Retinal pigment epithelial cell (primary cell): ENCODE results near the gene LCN15.

Experiments
- DNase-seq: peaks from one replicate; pipeline ENCODE4 v3.0.0-alpha.2; 2010; ENCODE audit warnings: low read depth
- H3K4me3 ChIP-seq: 2 replicates; pipeline ENCODE4 v1.5.1; 2011; ENCODE audit warnings: mild to moderate bottlenecking, low read length, control low read depth, moderate library complexity
- TF ChIP-seq, protein P1 (sequence below): conservative IDR thresholded peaks from 2 replicates; pipeline ENCODE4 v1.5.1; 2011; ENCODE audit warnings: low read depth, low read length, control low read depth, inconsistent platforms

LCN15 gene

DNA sequence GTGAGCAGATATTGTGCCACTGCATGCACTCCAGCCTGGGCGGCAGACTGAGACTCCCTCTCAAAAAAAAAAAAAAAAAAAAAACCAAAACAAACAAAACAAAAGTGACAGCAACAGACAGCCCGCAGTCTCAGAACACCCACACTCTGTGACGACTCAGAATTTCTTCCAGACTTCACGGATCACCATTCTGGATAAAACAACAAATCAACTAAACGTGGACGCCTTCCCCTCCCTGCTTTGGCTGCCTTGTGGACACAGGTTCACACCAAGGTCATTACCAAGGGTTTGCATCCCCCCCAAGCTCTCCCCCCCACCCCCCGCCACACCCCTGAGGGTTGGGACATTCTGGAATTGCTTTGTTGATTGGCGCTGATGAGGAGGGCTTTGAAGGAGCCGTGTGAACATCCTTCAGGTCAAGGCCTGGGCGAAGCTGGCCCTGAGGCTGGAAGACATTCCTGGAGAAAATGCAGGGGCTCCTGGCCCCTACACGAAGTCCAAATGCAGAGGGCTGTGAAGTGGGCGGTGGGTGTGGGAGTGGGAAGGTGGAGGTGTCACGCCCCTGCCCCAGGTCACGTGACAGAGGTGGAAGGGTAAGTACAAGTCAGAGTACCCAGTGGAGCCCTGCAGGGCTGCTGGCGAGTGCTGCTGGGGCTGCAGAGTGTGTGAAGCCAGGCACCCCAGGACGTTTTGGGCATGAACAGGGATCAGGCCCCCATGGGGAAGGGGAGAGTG is 31.7 kb downstream of the LCN15 start:
- no peak overlapping the region for H3K4me3 ChIP-seq
- TF ChIP-seq, protein P1, sequence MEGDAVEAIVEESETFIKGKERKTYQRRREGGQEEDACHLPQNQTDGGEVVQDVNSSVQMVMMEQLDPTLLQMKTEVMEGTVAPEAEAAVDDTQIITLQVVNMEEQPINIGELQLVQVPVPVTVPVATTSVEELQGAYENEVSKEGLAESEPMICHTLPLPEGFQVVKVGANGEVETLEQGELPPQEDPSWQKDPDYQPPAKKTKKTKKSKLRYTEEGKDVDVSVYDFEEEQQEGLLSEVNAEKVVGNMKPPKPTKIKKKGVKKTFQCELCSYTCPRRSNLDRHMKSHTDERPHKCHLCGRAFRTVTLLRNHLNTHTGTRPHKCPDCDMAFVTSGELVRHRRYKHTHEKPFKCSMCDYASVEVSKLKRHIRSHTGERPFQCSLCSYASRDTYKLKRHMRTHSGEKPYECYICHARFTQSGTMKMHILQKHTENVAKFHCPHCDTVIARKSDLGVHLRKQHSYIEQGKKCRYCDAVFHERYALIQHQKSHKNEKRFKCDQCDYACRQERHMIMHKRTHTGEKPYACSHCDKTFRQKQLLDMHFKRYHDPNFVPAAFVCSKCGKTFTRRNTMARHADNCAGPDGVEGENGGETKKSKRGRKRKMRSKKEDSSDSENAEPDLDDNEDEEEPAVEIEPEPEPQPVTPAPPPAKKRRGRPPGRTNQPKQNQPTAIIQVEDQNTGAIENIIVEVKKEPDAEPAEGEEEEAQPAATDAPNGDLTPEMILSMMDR = no peak
- no peak for DNase-seq

DNA sequence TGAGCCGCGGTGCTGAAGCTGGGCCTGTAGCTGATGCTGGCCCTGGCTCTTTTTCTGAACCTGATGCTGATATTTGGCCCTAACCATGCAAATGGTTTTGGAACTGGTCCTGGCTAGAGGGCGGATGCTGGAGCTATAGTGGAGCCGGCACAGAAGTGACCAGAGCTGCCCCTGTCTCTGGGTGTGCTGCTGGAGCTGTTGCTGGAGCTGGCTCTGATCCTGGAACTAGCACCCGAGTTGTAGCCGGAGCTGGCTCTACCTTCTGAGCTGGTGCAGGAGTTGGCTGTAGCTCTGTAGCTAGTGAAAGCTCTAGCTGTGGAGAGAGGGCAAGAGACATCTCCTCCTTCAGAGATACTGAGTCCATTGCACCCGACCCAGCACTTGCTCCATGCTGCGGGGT is 34.4 kb downstream of the LCN15 start:
- TF ChIP-seq, protein P1 = no peak
- DNase-seq = no peak

DNA sequence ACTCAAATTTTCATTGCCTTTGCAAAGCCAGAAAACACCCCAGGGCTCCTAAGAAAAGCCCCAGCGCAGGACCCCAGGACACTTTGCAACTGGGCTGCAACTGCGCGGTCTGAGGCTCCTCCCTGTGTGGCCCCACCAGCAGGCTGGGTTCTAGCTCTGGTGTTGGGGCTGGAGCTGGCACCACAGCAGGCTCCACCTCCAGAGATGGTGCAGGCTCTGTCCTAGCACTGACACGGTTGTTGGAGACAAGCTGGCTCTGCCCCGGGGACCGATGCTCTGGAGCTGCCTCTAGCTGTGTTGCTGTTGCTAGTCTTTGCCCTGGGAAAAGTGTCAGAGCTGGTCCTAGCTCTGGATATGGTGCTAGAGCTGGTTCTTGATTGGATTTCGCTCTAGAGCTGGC is 35.2 kb downstream of the LCN15 start:
- TF ChIP-seq, protein P1 = no peak
- no peak for DNase-seq
- H3K4me3 ChIP-seq = peak overlapping the region; percentile 59

More for the DNA sequence above, 34.4 kb downstream of the LCN15 start:
- no peak overlapping the region for H3K4me3 ChIP-seq

DNA sequence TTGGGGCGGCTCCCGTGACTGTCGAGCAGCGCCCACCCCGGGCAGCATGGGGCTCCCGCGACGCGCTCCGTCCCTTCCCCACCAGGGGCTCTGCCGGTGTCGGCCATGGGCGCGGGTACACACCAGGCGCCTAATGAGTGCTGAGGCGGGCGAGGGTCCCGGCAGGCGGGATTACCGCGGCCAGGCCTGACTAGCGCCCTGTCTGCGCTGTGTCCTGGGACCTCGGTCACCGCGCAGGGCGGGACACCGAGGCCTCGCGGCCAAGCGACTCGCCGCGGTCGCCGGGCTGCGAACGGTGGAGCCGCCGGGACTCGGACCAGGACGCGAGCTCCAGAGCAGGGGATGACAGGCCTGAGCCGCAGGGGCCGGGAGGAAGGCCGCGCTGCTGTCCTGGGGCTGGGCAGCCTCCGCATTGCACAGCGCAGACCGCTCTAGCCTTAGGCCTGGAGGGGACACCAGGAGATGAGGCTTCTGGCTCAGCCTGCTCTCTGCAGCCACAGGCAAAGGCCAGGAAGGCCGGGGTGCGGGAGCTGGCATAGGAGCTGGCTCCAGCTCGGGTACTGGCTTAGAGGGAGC is 35.7 kb downstream of the LCN15 start:
- no peak for DNase-seq
- TF ChIP-seq, protein P1 = no peak
- H3K4me3 ChIP-seq = peak overlapping the region; percentile 59

DNA sequence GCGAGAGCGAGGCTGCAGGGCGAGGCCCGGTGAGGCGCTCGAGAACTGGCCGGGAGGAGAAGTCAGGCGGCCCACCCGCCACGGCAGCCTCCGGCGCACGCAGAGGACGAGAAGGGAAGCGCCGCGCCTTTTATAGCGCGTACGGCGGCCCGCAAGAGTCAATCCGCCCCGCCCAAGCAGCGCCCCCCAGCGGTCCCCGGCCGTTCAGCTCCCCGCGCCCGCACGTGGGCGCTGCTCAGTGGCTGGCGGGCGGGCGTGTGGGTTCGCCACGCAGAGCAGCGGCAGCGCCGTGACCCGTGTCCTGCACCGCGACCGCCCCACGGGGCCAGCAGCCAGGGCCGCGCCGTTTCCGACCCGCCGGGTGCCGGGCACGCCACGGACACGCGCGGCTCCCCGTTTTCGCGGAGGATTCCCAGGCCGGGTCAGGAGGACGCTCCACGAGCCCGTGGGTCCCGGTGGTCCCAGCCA is 36.2 kb downstream of the LCN15 start:
- peak; percentile 34 for DNase-seq
- TF ChIP-seq, protein P1 = peak; percentile 66
- H3K4me3 ChIP-seq = peak overlapping the region; percentile 97

DNA sequence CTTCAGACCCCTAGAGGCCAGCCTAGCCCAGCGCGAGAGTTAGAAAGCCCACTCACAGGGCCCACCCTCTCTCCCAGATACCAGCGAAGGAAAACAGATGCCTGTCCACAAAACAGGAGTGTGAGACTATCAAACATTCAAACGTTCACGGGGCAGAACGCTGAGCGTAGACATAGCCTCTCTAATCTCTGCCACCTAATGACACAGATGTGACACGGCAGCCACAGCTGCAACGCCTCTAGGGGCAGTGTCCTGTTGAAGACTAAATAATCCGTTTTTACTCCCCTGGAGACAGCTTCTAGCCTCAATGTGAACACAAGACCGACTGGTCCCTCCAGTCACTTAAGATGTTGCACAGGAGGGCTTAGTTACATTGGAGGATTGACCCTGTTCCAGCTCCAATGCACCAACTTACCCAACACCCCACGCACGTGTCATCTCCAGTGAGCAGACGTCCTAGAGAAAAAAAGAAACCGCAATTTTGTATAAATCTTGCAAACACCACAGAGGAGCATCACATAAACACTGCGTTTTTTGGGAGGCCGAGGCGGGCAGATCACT is 37.6 kb downstream of the LCN15 start:
- TF ChIP-seq, protein P1 = peak; percentile 52
- peak overlapping the region; percentile 97 for H3K4me3 ChIP-seq
- no peak for DNase-seq
